Astrocyte of the hippocampus (primary cell): ENCODE data around the gene REST.
"Not testable (repeated sequence)": the region's sequence is repeated elsewhere in the genome, so short reads cannot be mapped to it uniquely, and the experiment has no call there.

Experiments used
- DNase-seq: peaks from one replicate; pipeline ENCODE4 v3.0.0; 2011; ENCODE audit warnings: low read depth, low spot score

Gene REST, protein sequence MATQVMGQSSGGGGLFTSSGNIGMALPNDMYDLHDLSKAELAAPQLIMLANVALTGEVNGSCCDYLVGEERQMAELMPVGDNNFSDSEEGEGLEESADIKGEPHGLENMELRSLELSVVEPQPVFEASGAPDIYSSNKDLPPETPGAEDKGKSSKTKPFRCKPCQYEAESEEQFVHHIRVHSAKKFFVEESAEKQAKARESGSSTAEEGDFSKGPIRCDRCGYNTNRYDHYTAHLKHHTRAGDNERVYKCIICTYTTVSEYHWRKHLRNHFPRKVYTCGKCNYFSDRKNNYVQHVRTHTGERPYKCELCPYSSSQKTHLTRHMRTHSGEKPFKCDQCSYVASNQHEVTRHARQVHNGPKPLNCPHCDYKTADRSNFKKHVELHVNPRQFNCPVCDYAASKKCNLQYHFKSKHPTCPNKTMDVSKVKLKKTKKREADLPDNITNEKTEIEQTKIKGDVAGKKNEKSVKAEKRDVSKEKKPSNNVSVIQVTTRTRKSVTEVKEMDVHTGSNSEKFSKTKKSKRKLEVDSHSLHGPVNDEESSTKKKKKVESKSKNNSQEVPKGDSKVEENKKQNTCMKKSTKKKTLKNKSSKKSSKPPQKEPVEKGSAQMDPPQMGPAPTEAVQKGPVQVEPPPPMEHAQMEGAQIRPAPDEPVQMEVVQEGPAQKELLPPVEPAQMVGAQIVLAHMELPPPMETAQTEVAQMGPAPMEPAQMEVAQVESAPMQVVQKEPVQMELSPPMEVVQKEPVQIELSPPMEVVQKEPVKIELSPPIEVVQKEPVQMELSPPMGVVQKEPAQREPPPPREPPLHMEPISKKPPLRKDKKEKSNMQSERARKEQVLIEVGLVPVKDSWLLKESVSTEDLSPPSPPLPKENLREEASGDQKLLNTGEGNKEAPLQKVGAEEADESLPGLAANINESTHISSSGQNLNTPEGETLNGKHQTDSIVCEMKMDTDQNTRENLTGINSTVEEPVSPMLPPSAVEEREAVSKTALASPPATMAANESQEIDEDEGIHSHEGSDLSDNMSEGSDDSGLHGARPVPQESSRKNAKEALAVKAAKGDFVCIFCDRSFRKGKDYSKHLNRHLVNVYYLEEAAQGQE

DNA sequence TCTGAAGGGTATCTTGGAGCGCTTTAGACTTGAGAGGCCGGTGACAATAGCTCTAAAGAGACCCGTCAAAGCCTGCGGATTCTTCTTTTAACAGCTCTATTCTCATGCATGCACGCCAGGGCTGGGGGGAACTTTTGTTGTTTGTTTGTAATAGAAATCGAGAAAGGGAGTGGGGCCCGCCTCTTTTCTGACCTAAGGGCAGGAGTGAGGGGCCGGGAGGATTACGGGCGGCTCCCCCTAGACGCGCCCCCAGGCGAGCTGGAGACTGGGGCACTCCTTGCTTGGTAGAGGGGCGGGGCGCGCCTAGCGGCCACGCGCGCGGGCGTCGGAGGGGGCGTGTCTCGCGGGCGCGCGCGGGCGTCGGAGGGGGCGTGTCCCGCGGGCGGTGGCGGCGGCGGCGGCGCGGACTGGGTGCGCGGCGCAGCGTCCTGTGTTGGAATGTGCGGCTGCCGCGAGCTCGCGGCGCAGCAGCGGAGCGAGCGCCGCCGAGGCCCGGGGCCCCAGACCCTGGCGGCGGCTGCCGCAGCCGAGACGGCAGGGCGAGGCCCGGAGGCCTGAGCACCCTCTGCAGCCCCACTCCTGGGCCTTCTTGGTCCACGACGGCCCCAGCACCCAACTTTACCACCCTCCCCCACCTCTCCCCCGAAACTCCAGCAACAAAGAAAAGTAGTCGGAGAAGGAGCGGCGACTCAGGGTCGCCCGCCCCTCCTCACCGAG lies at the start of gene REST:
Gene REST, plus strand, starts transcription at position 412 of the 717 bp plus-strand sequence. CDS start 2,739 bp downstream, outside the sequence.
- DNase-seq = peak; percentile 94

DNA sequence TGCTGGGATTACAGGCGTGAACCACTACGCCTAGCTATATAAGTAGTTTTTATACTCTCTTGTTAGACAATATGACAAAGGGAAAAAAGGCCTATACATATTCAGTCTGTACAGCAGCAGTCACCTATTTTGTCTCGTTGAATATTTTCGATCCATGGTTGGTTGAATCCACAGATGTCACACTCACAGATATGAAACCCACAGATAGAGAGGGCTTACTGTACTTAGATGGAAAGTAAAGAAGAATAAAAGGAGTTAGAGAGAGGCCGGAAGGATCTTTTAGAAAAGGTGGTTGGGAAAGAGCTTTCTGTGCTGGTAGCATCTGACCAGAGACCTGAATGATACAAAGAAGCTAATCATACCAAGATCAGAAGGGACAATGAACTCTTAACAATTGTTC lies 47.9 kb upstream of the REST start:
- DNase-seq = no peak

GRCh38 chr4:56860781-56861180 lies 46.9 kb upstream of the REST start:
- DNase-seq = no peak

DNA sequence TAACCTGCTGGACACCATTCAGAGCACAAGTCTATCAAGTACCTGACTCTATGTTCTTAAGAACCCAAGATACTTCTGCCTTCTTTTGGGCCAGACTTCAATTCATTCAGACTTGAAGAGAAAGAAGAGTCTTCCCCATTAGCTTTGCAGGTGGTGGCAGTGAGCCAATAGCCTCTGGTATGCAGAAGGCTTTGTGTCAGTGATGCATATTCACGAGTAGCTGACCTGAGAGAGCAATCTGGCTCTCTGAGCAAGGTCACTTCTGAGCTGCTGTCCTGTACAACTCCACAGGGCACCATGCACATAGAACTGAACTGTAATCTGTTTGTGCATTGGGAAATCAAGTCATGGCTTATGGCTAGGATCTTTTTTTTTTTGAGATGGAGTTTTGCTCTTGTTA lies 46.3 kb upstream of the REST start:
- peak; percentile 65 for DNase-seq

DNA sequence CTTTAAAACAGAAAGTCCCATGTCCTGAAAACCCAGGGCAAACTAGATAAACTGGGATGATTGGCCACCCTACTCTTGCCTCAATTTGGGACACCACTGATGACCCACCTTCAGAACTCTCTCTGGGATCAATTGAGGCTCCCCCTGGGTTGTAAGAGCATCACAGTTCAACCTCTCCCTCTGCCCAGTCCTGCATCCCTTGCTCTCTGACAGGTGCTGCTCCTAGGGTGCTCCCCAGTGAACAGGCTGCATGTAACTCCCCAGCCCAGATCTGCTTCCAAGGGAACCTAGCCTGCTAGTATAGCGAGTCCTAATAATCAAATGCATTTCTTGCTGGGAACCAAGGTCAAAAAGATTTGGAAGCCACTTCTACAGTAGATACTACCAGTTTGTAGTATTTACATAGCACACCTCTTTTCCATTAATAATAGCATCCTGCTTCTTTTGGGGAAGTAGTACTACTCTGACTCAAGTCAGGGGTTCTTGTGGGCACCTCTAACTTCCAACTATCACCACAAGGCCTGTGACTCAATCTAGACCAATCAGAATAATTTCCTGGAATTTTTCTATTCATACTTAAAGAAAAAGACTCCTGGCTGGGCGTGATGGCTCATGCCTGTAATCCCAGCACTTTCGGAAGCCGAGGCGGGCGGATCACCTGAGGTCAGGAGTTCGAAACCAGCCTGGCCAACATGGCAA lies 44.1 kb upstream of the REST start:
- no peak for DNase-seq

GRCh38 chr4:56870946-56871345 lies 36.8 kb upstream of the REST start:
- DNase-seq = peak; percentile 9

- peak; percentile 48 for DNase-seq
Observed at GRCh38 chr4:56871371-56871866, 36.3 kb upstream of the REST start.

- DNase-seq = no peak
Observed at GRCh38 chr4:56874166-56874565, 33.5 kb upstream of the REST start.

DNA sequence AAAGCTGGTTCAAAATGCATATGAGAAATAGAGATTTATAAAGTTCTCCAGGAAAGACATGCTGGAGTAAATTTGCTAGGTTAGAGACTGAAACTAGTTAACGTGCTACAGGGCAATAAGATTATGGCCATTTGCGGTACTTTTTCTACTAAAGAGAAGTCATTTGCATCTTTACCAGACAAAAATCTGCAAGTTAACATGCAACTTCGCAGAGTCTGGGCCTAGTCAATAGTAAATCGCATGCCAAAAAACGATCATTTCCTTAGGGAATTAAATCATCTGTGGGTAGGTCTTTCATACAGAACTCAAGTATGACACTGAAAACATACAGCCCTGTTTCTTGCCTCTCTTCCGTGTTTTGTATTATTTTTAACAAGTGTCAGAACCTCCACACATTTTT lies 32.8 kb upstream of the REST start:
- DNase-seq = no peak

- DNase-seq = no peak
Observed at GRCh38 chr4:56876264-56876663, 31.4 kb upstream of the REST start.

GRCh38 chr4:56879996-56880395 lies 27.7 kb upstream of the REST start:
- DNase-seq = no peak

DNA sequence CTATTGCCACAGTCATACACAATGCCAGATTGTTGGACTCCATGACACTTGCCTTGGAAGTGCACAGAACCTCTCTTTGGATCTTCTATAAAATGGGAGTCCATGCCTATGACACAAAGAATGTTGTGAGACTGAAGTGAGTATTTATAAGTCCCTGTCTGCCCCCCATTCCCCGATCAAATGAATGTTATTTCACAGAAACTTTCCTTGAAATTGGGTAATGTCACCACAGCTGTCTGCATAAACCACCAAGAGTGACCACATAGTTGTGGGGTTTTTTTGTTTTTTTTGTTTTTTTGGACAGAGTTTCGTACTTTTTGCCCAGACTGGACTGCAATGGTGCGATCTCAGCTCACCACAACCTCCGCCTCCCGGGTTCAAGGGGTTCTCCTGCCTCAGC lies 27.1 kb upstream of the REST start:
- no peak for DNase-seq

GRCh38 chr4:56884511-56884910 lies 23.2 kb upstream of the REST start:
- DNase-seq = not testable (repeated sequence)

DNA sequence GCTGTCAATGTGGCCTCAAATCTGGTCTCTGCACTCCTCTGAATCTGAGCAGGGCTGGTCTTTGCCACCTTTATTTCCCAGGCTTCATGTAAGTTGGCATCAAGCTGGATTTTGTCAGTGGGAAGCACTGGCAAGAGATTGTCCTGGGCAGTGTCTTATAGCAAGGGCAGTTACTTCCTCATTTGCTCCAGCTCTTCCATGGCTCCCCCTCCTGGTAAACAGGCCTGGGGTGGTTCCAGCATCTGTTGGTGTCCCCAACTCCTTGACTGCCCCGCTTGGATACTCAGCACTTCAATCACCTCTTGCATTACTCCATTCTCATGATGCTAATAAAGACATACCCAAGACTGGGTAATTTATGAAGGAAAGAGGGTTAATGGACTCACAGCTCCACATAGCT lies 15.0 kb upstream of the REST start:
- DNase-seq = no peak

- not testable (repeated sequence) for DNase-seq
Observed at GRCh38 chr4:56897842-56898241, 9.9 kb upstream of the REST start.

GRCh38 chr4:56900186-56900585 lies 7.5 kb upstream of the REST start:
- not testable (repeated sequence) for DNase-seq

- no peak for DNase-seq
Observed at GRCh38 chr4:56902703-56903102, 5.0 kb upstream of the REST start.

DNA sequence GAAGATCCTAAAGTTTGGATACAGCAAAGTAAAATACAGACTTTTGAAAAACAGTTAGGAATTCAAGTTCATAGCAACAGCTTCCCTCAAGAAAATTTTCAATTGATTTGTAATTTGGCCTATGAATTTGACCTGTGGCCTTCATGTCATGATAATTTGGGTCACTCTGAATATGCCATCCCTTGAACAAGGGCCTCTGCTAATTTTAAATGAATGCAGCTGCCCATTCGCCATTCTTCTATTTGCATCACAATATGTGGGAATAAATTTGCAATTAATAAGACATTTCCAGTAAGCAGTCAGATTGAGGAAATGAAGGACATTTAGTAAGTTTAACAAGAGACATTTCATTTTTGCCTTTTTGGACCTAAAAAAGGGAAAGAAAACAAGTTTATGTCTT lies 1.9 kb upstream of the REST start:
- no peak for DNase-seq

DNA sequence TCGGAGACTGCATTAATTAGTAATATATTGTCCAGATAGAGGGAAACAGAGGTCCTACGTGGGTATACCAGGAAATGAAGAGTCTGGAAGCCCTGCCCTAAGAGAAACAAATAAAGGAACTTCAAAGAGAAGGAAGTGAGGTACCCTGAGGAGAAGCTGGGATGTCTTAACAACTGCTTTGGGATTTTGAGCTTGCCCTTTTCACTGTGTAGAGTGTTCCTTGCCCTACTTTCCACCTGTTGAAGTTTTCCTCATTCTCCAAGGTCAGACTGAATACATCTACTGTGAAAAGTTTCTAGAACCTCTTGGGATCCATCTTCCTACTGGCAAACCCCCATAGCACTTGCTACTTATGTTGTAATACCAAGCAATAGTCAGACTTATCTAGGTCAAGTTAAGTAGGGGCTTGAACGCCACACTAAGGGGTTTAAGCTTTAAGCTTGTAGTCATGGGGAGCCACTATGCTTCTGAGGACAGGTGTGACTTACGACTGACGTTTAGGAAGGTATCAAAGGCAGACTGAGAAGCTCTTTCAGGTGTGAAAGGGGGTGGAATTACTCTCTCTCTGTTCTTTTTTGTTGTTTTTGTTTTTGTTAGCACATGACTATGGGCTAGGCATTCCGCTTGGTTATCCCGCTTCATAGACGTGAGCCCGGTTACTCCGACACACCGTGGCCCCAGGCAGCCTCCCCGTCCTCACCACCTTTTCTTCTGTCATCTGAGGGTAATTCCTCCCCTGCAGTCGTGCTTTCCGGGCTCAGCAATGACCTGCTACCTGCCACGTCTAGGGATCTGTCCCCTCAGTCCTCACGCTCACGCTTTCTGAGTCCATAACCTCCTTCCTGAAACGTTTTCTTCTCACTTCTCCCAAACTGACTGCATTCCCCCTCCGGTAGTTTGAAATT lies 959 bp upstream of the REST start:
- DNase-seq = no peak
